WTC11 (cell line): Measurements from ENCODE around the gene MMP3. TPM values are rescaled to one million over a fixed set of nuclear protein-coding genes. Genes with fewer than 3 reads are reported as not detected.
A peak's percentile ranks its signal among the peaks of the same experiment; 100 is the strongest.

Source experiments
- ATAC-seq: fragments of 200-7000 bp; cut with Tn5 transposase; 2 replicates; pipeline ENCODE4 v1.10.0; 2021; ENCODE audit warnings: mild to moderate bottlenecking, moderate library complexity
- CTCF ChIA-PET: fragments of 300-600 bp; sonication (Branson Sonifier 250); formaldehyde crosslinking; loops from one replicate; lab custom pipeline; 2021; ENCODE audit warnings: antibody characterized with exemption; lab: Charles Lee
- POLR2A ChIA-PET: fragments of 350-600 bp; sonication (Branson Sonifier 250); formaldehyde crosslinking; loops from one replicate; lab custom pipeline; 2021; ENCODE audit warnings: antibody characterized with exemption; lab: Charles Lee
- DNase-seq: peaks from one replicate; pipeline ENCODE4 v3.0.0; 2021; ENCODE audit warnings: low spot score
- H3K27ac Mint-ChIP-seq: 2 replicates; pipeline ENCODE4 v1.8.0; 2021; ENCODE audit warnings: mixed read lengths
- H3K27me3 Mint-ChIP-seq: 2 replicates; pipeline ENCODE4 v1.8.0; 2021; ENCODE audit warnings: low read depth, mild to moderate bottlenecking, moderate library complexity, mixed read lengths
- H3K36me3 Mint-ChIP-seq: 2 replicates; pipeline ENCODE4 v1.8.0; 2021; ENCODE audit warnings: mixed read lengths
- H3K4me1 Mint-ChIP-seq: 2 replicates; pipeline ENCODE4 v1.8.0; 2022; ENCODE audit warnings: mixed read lengths
- H3K4me3 Mint-ChIP-seq: 2 replicates; pipeline ENCODE4 v1.8.0; 2021; ENCODE audit warnings: mild to moderate bottlenecking, moderate library complexity, mixed read lengths
- H3K9me3 Mint-ChIP-seq: 2 replicates; pipeline ENCODE4 v1.8.0; 2021; ENCODE audit warnings: mixed read lengths
- CBFB ChIP-seq: sonication (generic); formaldehyde crosslinking; IDR thresholded peaks from 2 replicates; pipeline ENCODE4 v1.8.1; 2022; ENCODE audit warnings: mild to moderate bottlenecking, low read depth, missing genetic modification reagents
- CREM ChIP-seq: sonication (generic); formaldehyde crosslinking; IDR thresholded peaks from 2 replicates; pipeline ENCODE4 v1.8.1; 2022; ENCODE audit warnings: mild to moderate bottlenecking, missing genetic modification reagents, moderate library complexity
- E2F5 ChIP-seq: sonication (generic); formaldehyde crosslinking; IDR thresholded peaks from 2 replicates; pipeline ENCODE4 v1.8.1; 2022; ENCODE audit warnings: mild to moderate bottlenecking, moderate library complexity, missing genetic modification reagents
- FOXP1 ChIP-seq: sonication (generic); formaldehyde crosslinking; IDR thresholded peaks from 2 replicates; pipeline ENCODE4 v1.8.0; 2022; ENCODE audit warnings: missing genetic modification reagents, mild to moderate bottlenecking, moderate library complexity, borderline replicate concordance
- IRF2 ChIP-seq: sonication (generic); formaldehyde crosslinking; IDR thresholded peaks from 2 replicates; pipeline ENCODE4 v1.8.0; 2022; ENCODE audit warnings: low read depth, missing genetic modification reagents, borderline replicate concordance
- JUN ChIP-seq: sonication (generic); formaldehyde crosslinking; IDR thresholded peaks from 2 replicates; pipeline ENCODE4 v1.8.0; 2023; ENCODE audit warnings: mild to moderate bottlenecking, missing genetic modification reagents
- NFE2L1 ChIP-seq: sonication (generic); formaldehyde crosslinking; IDR thresholded peaks from 2 replicates; pipeline ENCODE4 v1.8.1; 2023; ENCODE audit warnings: missing genetic modification reagents
- ZNF232 ChIP-seq: sonication (generic); formaldehyde crosslinking; IDR thresholded peaks from 2 replicates; pipeline ENCODE4 v1.8.0; 2022; ENCODE audit warnings: mild to moderate bottlenecking, missing genetic modification reagents
- ZNF281 ChIP-seq: sonication (generic); formaldehyde crosslinking; IDR thresholded peaks from 2 replicates; pipeline ENCODE4 v1.8.0; 2023; ENCODE audit warnings: mild to moderate bottlenecking, missing genetic modification reagents
- ZNF317 ChIP-seq: sonication (generic); formaldehyde crosslinking; IDR thresholded peaks from 2 replicates; pipeline ENCODE4 v1.8.1; 2023; ENCODE audit warnings: low read depth, mild to moderate bottlenecking, moderate library complexity, missing genetic modification reagents, borderline replicate concordance
- ZNF532 ChIP-seq: fragments of 250-450 bp; sonication (Bioruptor Pico); IDR thresholded peaks from 2 replicates; pipeline ENCODE4 v1.9.0; 2021; ENCODE audit warnings: mild to moderate bottlenecking, borderline replicate concordance
- total RNA-seq: library from RNA; stranded (reverse); gene quantifications from 3 replicates; pipeline ENCODE4 v1.2.3, GENCODE V29; 2021
- TF ChIP-seq, protein P1 (sequence below): sonication (generic); formaldehyde crosslinking; IDR thresholded peaks from 2 replicates; pipeline ENCODE4 v1.8.0; 2023; ENCODE audit warnings: missing genetic modification reagents, mild to moderate bottlenecking, borderline replicate concordance
- TF ChIP-seq, protein P2 (sequence below): sonication (generic); formaldehyde crosslinking; IDR thresholded peaks from 2 replicates; pipeline ENCODE4 v1.8.0; 2022; ENCODE audit warnings: mild to moderate bottlenecking, missing genetic modification reagents

Gene MMP3
- total RNA-seq, 1 experiment from 2014 or later, result not detected

- ATAC-seq, result peak; percentile 49
- no peaks in the 10 kb centered on the region; the same call in 1 of the 2 replicates for H3K27me3 Mint-ChIP-seq
- H3K4me3 Mint-ChIP-seq, result no peak overlapping the region
- no peaks in the 10 kb centered on the region for H3K36me3 Mint-ChIP-seq
- no peak overlapping the region for H3K27ac Mint-ChIP-seq
- H3K4me1 Mint-ChIP-seq, result peaks cover 25% of the 10 kb centered on the region
- H3K9me3 Mint-ChIP-seq, result peaks cover 6% of the 10 kb centered on the region
- ChIA-PET POLR2A (no interaction called here), CTCF (interaction anchor here (1.0 to 1.8 kb wide), 5 partner anchors 9 to 145 kb away, joined by 3 to 6 read pairs (median 4); no protein-coding TSS in a partner anchor)
- DNase-seq, result no peak
- TF ChIP-seq IRF2 (CRISPR knock-in tag) (no peak), ZNF317 (CRISPR knock-in tag) (peak; percentile 88)
- TF ChIP-seq, protein P1, sequence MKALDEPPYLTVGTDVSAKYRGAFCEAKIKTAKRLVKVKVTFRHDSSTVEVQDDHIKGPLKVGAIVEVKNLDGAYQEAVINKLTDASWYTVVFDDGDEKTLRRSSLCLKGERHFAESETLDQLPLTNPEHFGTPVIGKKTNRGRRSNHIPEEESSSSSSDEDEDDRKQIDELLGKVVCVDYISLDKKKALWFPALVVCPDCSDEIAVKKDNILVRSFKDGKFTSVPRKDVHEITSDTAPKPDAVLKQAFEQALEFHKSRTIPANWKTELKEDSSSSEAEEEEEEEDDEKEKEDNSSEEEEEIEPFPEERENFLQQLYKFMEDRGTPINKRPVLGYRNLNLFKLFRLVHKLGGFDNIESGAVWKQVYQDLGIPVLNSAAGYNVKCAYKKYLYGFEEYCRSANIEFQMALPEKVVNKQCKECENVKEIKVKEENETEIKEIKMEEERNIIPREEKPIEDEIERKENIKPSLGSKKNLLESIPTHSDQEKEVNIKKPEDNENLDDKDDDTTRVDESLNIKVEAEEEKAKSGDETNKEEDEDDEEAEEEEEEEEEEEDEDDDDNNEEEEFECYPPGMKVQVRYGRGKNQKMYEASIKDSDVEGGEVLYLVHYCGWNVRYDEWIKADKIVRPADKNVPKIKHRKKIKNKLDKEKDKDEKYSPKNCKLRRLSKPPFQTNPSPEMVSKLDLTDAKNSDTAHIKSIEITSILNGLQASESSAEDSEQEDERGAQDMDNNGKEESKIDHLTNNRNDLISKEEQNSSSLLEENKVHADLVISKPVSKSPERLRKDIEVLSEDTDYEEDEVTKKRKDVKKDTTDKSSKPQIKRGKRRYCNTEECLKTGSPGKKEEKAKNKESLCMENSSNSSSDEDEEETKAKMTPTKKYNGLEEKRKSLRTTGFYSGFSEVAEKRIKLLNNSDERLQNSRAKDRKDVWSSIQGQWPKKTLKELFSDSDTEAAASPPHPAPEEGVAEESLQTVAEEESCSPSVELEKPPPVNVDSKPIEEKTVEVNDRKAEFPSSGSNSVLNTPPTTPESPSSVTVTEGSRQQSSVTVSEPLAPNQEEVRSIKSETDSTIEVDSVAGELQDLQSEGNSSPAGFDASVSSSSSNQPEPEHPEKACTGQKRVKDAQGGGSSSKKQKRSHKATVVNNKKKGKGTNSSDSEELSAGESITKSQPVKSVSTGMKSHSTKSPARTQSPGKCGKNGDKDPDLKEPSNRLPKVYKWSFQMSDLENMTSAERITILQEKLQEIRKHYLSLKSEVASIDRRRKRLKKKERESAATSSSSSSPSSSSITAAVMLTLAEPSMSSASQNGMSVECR (CRISPR knock-in tag), result no peak
Measured at GRCh38 chr11:102810950-102811660, 32.3 kb downstream of the MMP3 start.

GRCh38 chr11:102809971-102810370 is 33.4 kb downstream of the MMP3 start:
- Mint-ChIP-seq H3K9me3 (peaks cover 6% of the 10 kb centered on the region), H3K27ac (no peak overlapping the region), H3K4me3 (no peak overlapping the region), H3K36me3 (no peaks in the 10 kb centered on the region), H3K27me3 (no peaks in the 10 kb centered on the region; the same call in 1 of the 2 replicates), H3K4me1 (peaks cover 25% of the 10 kb centered on the region)
- CTCF ChIA-PET, result interaction anchor here (1.0 to 1.9 kb wide), 5 partner anchors 19 to 143 kb away, joined by 3 to 6 read pairs (median 4); no protein-coding TSS in a partner anchor
- POLR2A ChIA-PET, result no interaction called here
- ATAC-seq, result no peak
- no peak for DNase-seq
- TF ChIP-seq CREM (CRISPR knock-in tag) (no peak), E2F5 (no peak), NFE2L1 (CRISPR knock-in tag) (no peak), ZNF532 (CRISPR knock-in tag) (no peak), CBFB (CRISPR knock-in tag) (no peak), IRF2 (CRISPR knock-in tag) (no peak), ZNF232 (CRISPR knock-in tag) (no peak), JUN (CRISPR knock-in tag) (no peak), ZNF281 (CRISPR knock-in tag) (no peak), FOXP1 (no peak)
- TF ChIP-seq, protein P1 (CRISPR knock-in tag), result no peak
- TF ChIP-seq, protein P2, sequence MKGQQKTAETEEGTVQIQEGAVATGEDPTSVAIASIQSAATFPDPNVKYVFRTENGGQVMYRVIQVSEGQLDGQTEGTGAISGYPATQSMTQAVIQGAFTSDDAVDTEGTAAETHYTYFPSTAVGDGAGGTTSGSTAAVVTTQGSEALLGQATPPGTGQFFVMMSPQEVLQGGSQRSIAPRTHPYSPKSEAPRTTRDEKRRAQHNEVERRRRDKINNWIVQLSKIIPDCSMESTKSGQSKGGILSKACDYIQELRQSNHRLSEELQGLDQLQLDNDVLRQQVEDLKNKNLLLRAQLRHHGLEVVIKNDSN (CRISPR knock-in tag), result no peak
